Head of caudate nucleus (tissue), 42 donors: ENCODE data around the gene MCRIP1.

Experiments
- DNase-seq, 42 donors: peaks; one replicate each; pipeline versions ENCODE4 v3.0.0 to v3.0.0-alpha.2; 2020 to 2021; ENCODE audit warnings: mixed read lengths in 7 of 42
- intact Hi-C: fragments of 100-400 bp; cut with DNase I; formaldehyde crosslinking; loops from one replicate; pipeline ENCODE4 v1.15.0; 2022

MCRIP1 gene

DNA sequence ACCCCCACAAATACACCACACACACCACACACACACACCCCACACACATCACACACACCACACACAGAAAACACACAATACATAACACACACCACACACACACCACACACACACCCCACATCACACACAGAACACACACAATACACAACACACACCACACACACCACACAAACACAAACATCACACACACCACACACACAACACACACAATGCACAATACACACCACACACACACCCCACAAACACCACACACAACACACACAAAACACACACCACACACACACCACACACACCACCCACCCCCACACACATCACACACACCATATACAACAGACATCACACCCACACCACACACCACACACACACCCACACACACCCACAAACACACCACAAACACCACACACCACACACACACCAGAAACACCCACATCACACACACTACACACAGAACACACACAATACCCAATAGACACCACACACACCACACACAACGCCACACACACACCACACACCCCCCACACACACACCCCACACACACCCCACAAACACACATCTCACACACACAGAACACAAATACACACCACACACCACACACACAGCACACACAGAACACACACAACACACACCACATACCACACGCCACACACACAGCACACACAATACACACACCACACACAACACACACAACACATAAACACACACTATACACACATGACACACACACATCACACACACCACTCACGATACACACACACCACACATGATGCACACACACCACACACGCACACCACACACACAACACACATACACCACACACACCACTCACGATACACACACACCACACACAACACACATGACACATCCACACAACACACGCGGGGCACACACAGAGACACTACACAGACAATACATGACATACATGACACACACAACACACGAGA lies 40.1 kb downstream of the MCRIP1 start:
- intact Hi-C loops = no loop called here

More for the DNA sequence above, 40.1 kb downstream of the MCRIP1 start:
- no peak for DNase-seq
